ENCODE measurements around the gene AATK. TPM values are rescaled to one million over a fixed set of nuclear protein-coding genes. Genes with fewer than 3 reads are reported as not detected.
A peak's percentile ranks its signal among the peaks of the same experiment; 100 is the strongest.

Gene AATK
- total and polyA plus RNA-seq, 12 donors: 0.73 to 23.3 (median 9.9) TPM

- DNase-seq: no peak
- Histone ChIP-seq H3K27ac (no peak overlapping the region), H3K36me3 (replicated peaks in 1 of 2) (no peaks in the 10 kb centered on the region), H3K4me1 (replicated peaks in 1 of 2) (no peaks in the 10 kb centered on the region), H3K9me3 (replicated peaks in 1 of 3) (no peaks in the 10 kb centered on the region), H3K27me3 (no peaks in the 10 kb centered on the region), H3K4me3 (no peak overlapping the region)
- intact Hi-C loops (cut with DNase I): loop anchor here in 1 of 2 donors (5.0 kb wide), 1 partner anchor 57 kb away; no protein-coding TSS in a partner anchor
- TF ChIP-seq CTCF (IDR thresholded peaks at IDR 0.05): no peak
- TF ChIP-seq POLR2A (IDR thresholded peaks at IDR 0.05): no peak
- 90 to 92% (median 91%) methylated on average over 10 to 22 of the region's 22 CpGs for WGBS, 4 donors
These were observed 32.9 kb upstream of the AATK start for GRCh38 chr17:81198826-81199481.

GRCh38 chr17:81197831-81198490 is 31.9 kb upstream of the AATK start:
- intact Hi-C loops (cut with DNase I): loop anchor here in 1 of 2 donors (5.0 kb wide), 1 partner anchor 56 kb away; no protein-coding TSS in a partner anchor

GRCh38 chr17:81197409-81197795 is 31.4 kb upstream of the AATK start:
- H3K27me3 ChIP-seq: no peaks in the 10 kb centered on the region
- no peak overlapping the region for H3K4me3 ChIP-seq
- WGBS, 4 donors: 84% methylated on average over 14 of the region's 14 CpGs; no CpG with 5 or more reads in 2 of the 4 donors
- no peaks in the 10 kb centered on the region for H3K4me1 ChIP-seq (replicated peaks in 1 of 2)
- TF ChIP-seq POLR2A (IDR thresholded peaks at IDR 0.05) (no peak), CTCF (IDR thresholded peaks at IDR 0.05) (no peak)
- no peak for DNase-seq
- intact Hi-C loops (cut with DNase I): loop anchor here in 1 of 2 donors (5.0 kb wide), 1 partner anchor 55 kb away; no protein-coding TSS in a partner anchor
- no peaks in the 10 kb centered on the region for H3K9me3 ChIP-seq (replicated peaks in 1 of 3)
- no peaks in the 10 kb centered on the region for H3K36me3 ChIP-seq (replicated peaks in 1 of 2)
- H3K27ac ChIP-seq: no peak overlapping the region

More at GRCh38 chr17:81197831-81198490, 31.9 kb upstream of the AATK start:
- Histone ChIP-seq H3K9me3 (replicated peaks in 1 of 3) (no peaks in the 10 kb centered on the region), H3K27ac (no peak overlapping the region), H3K4me3 (no peak overlapping the region), H3K36me3 (replicated peaks in 1 of 2) (no peaks in the 10 kb centered on the region), H3K27me3 (no peaks in the 10 kb centered on the region), H3K4me1 (replicated peaks in 1 of 2) (no peaks in the 10 kb centered on the region)
- WGBS, 4 donors: 93 to 95% (median 94%) methylated on average over 9 to 21 of the region's 21 CpGs
- no peak for TF ChIP-seq CTCF (IDR thresholded peaks at IDR 0.05)
- no peak for TF ChIP-seq POLR2A (IDR thresholded peaks at IDR 0.05)
- no peak for DNase-seq

- intact Hi-C loops (cut with DNase I): loop anchor here in 1 of 2 donors (5.0 kb wide), 1 partner anchor 54 kb away; no protein-coding TSS in a partner anchor
- Histone ChIP-seq H3K4me3 (no peak overlapping the region), H3K36me3 (replicated peaks in 1 of 2) (no peaks in the 10 kb centered on the region), H3K27me3 (no peaks in the 10 kb centered on the region), H3K4me1 (replicated peaks in 1 of 2) (no peaks in the 10 kb centered on the region), H3K27ac (no peak overlapping the region), H3K9me3 (replicated peaks in 1 of 3) (no peaks in the 10 kb centered on the region)
- TF ChIP-seq CTCF (IDR thresholded peaks at IDR 0.05) (no peak), POLR2A (IDR thresholded peaks at IDR 0.05) (no peak)
- DNase-seq: peak in 2 of 7 donors; percentile 26 to 30
- 80 to 88% (median 82%) methylated on average over 8 to 45 of the region's 45 CpGs for whole genome bisulfite sequencing, 4 donors
These were observed 30.7 kb upstream of the AATK start for GRCh38 chr17:81196505-81197408.

All from adrenal gland (tissue), 12 donors.